Stimulated activated CD4-positive, alpha-beta T cell treated with anti-CD3 and anti-CD28 coated beads, Interleukin-4, amount 100 ng/mL, for 48 hours (primary cell): ENCODE results near the gene GLIS2.
A peak's percentile ranks its signal among the peaks of the same experiment; 100 is the strongest.

Experiments used
- DNase-seq, 2 donors: peaks; one replicate each; pipeline ENCODE4 v3.0.0-alpha.2; 2020; ENCODE audit warnings: low read depth in 2 of 2

GLIS2 gene

GRCh38 chr16:4370151-4370550 lies 54.3 kb downstream of the GLIS2 start:
- DNase-seq = no peak

- no peak for DNase-seq
Observed at GRCh38 chr16:4370570-4371356, 54.9 kb downstream of the GLIS2 start.

GRCh38 chr16:4371357-4372000 lies 55.6 kb downstream of the GLIS2 start, which contains the start of gene VASN:
Gene VASN (plus strand): TSS chr16:4371848. CDS start chr16:4380878, 9,030 bp downstream.
- DNase-seq = peak; percentile 57 to 64

GRCh38 chr16:4372001-4372577 lies 56.2 kb downstream of the GLIS2 start:
- DNase-seq = no peak

GRCh38 chr16:4372578-4373355 lies 56.9 kb downstream of the GLIS2 start:
- no peak for DNase-seq

GRCh38 chr16:4373356-4373908 lies 57.6 kb downstream of the GLIS2 start:
- DNase-seq = no peak

- DNase-seq = no peak
Observed at GRCh38 chr16:4373909-4374742, 58.3 kb downstream of the GLIS2 start.

GRCh38 chr16:4375717-4376116 lies 59.9 kb downstream of the GLIS2 start:
- DNase-seq = no peak

GRCh38 chr16:4376126-4376892 lies 60.4 kb downstream of the GLIS2 start:
- DNase-seq = no peak

GRCh38 chr16:4376893-4377572 lies 61.2 kb downstream of the GLIS2 start:
- DNase-seq = no peak

GRCh38 chr16:4377573-4378154 lies 61.8 kb downstream of the GLIS2 start:
- no peak for DNase-seq

- DNase-seq = no peak
Observed at GRCh38 chr16:4378161-4378666, 62.3 kb downstream of the GLIS2 start.

- no peak for DNase-seq
Observed at GRCh38 chr16:4378999-4379690, 63.3 kb downstream of the GLIS2 start.

- no peak for DNase-seq
Observed at GRCh38 chr16:4380119-4381063, 64.5 kb downstream of the GLIS2 start.

GRCh38 chr16:4381072-4381934 lies 65.4 kb downstream of the GLIS2 start:
- DNase-seq = no peak
